Measurements from ENCODE around the gene CASP5. TPM values are rescaled to one million over a fixed set of nuclear protein-coding genes. Genes with fewer than 3 reads are reported as not detected.
A peak's percentile ranks its signal among the peaks of the same experiment; 100 is the strongest.

CASP5 gene
- total RNA-seq, 2 experiments from 2014 or later = not detected

- intact Hi-C loops (cut with DNase I, micrococcal nuclease) = no loop called here
- POLR2A ChIA-PET = no interaction called here
Observed at GRCh38 chr11:105003151-105003550, 19.8 kb downstream of the CASP5 start.

GRCh38 chr11:105000797-105001196 lies 22.2 kb downstream of the CASP5 start:
- no peaks in the 10 kb centered on the region for H3K27me3 ChIP-seq (ENCODE audit: control insufficient read depth in 1 of 2, insufficient read depth in 2 of 2, low read length in 2 of 2)
- H3K36me3 Mint-ChIP-seq (ENCODE audit: low read depth) = no peaks in the 10 kb centered on the region
- no peak overlapping the region for H3K27ac Mint-ChIP-seq
- H3K9me3 ChIP-seq (ENCODE audit: control insufficient read depth in 1 of 2, insufficient read depth in 1 of 2, low read length in 2 of 2) = no peaks in the 10 kb centered on the region
- DNase-seq = peak; percentile 17 to 73 (median 40)
- H3K4me3 ChIP-seq (ENCODE audit: low read length) = no peak overlapping the region
- H3K4me3 Mint-ChIP-seq = no peak overlapping the region
- peak; percentile 72 for TF ChIP-seq CTCF (IDR thresholded peaks at IDR 0.05)
- H3K36me3 ChIP-seq (ENCODE audit: insufficient read depth, low read length) = no peaks in the 10 kb centered on the region
- H3K4me1 Mint-ChIP-seq (ENCODE audit: low read depth) = peaks cover 6% of the 10 kb centered on the region
- no peaks in the 10 kb centered on the region for H3K4me1 ChIP-seq (ENCODE audit: insufficient read depth, low read length)
- no peaks in the 10 kb centered on the region for H3K27me3 Mint-ChIP-seq
- ChIA-PET POLR2A (no interaction called here), CTCF (interaction anchor here (1.2 kb wide), 1 partner anchor 124 kb away, joined by 3 read pairs; no protein-coding TSS in a partner anchor)
- peak; percentile 82 for ATAC-seq (ENCODE audit: poor library complexity)
- intact Hi-C loops (cut with DNase I, micrococcal nuclease) = loop anchor here in 1 of 2 experiments (2.0 kb wide), 1 partner anchor 392 kb away; no protein-coding TSS in a partner anchor
- H3K27ac ChIP-seq (ENCODE audit: low read depth in 1 of 2, low read length in 2 of 2) = no peak overlapping the region
- H3K9me3 Mint-ChIP-seq = no peaks in the 10 kb centered on the region

More at GRCh38 chr11:105003151-105003550, 19.8 kb downstream of the CASP5 start:
- no peaks in the 10 kb centered on the region for H3K9me3 Mint-ChIP-seq
- H3K9me3 ChIP-seq (ENCODE audit: control insufficient read depth in 1 of 2, insufficient read depth in 1 of 2, low read length in 2 of 2) = no peaks in the 10 kb centered on the region
- no peaks in the 10 kb centered on the region for H3K36me3 ChIP-seq (ENCODE audit: insufficient read depth, low read length)
- peaks cover 6% of the 10 kb centered on the region for H3K4me1 Mint-ChIP-seq (ENCODE audit: low read depth)
- H3K36me3 Mint-ChIP-seq (ENCODE audit: low read depth) = no peaks in the 10 kb centered on the region
- no peak for DNase-seq
- H3K27me3 ChIP-seq (ENCODE audit: control insufficient read depth in 1 of 2, insufficient read depth in 2 of 2, low read length in 2 of 2) = no peaks in the 10 kb centered on the region
- no peak overlapping the region for H3K4me3 Mint-ChIP-seq
- no peak overlapping the region for H3K27ac ChIP-seq (ENCODE audit: low read depth in 1 of 2, low read length in 2 of 2)
- no peak for ATAC-seq (ENCODE audit: poor library complexity)
- no peaks in the 10 kb centered on the region for H3K4me1 ChIP-seq (ENCODE audit: insufficient read depth, low read length)
- CTCF ChIA-PET = no interaction called here
- H3K27ac Mint-ChIP-seq = no peak overlapping the region
- H3K27me3 Mint-ChIP-seq = no peaks in the 10 kb centered on the region
- H3K4me3 ChIP-seq (ENCODE audit: low read length) = no peak overlapping the region
- no peak for TF ChIP-seq CTCF (IDR thresholded peaks at IDR 0.05)

GRCh38 chr11:105000167-105000566 lies 22.8 kb downstream of the CASP5 start:
- ATAC-seq (ENCODE audit: poor library complexity) (peak; percentile 46), DNase-seq (peak in 3 of 14 experiments; percentile 4 to 32 (median 21))

More at GRCh38 chr11:105000167-105000566, 22.8 kb downstream of the CASP5 start:
- H3K4me3 Mint-ChIP-seq = no peak overlapping the region
- no peaks in the 10 kb centered on the region for H3K4me1 ChIP-seq (ENCODE audit: insufficient read depth, low read length)
- H3K36me3 ChIP-seq (ENCODE audit: insufficient read depth, low read length) = no peaks in the 10 kb centered on the region
- no peak overlapping the region for H3K4me3 ChIP-seq (ENCODE audit: low read length)
- intact Hi-C loops (cut with DNase I, micrococcal nuclease) = loop anchor here in 1 of 2 experiments (2.0 kb wide), 1 partner anchor 391 kb away; no protein-coding TSS in a partner anchor
- ChIA-PET CTCF (interaction anchor here (1.2 kb wide), 1 partner anchor 125 kb away, joined by 3 read pairs; no protein-coding TSS in a partner anchor), POLR2A (no interaction called here)
- H3K9me3 Mint-ChIP-seq = no peaks in the 10 kb centered on the region
- H3K9me3 ChIP-seq (ENCODE audit: control insufficient read depth in 1 of 2, insufficient read depth in 1 of 2, low read length in 2 of 2) = no peaks in the 10 kb centered on the region
- no peak overlapping the region for H3K27ac Mint-ChIP-seq
- H3K4me1 Mint-ChIP-seq (ENCODE audit: low read depth) = peaks cover 6% of the 10 kb centered on the region
- no peak for TF ChIP-seq CTCF (IDR thresholded peaks at IDR 0.05)
- H3K27ac ChIP-seq (ENCODE audit: low read depth in 1 of 2, low read length in 2 of 2) = no peak overlapping the region
- H3K27me3 ChIP-seq (ENCODE audit: control insufficient read depth in 1 of 2, insufficient read depth in 2 of 2, low read length in 2 of 2) = no peaks in the 10 kb centered on the region
- no peaks in the 10 kb centered on the region for H3K36me3 Mint-ChIP-seq (ENCODE audit: low read depth)
- H3K27me3 Mint-ChIP-seq = no peaks in the 10 kb centered on the region

Data from CD4-positive, alpha-beta T cell (primary cell).